GM06990 (cell line): Measurements from ENCODE around the gene VBP1.
"Not testable (repeated sequence)": the region's sequence is repeated elsewhere in the genome, so short reads cannot be mapped to it uniquely, and the experiment has no call there.

ENCODE experiments used
- DNase-seq: peaks from one replicate; pipeline ENCODE4 v3.0.0-alpha.2; 2011; ENCODE audit not compliant: insufficient read length; ENCODE audit errors: extremely low read depth
- H3K27me3 ChIP-seq: replicated peaks from 2 replicates; pipeline ENCODE4 v1.6.0; 2011; ENCODE audit warnings: low read length; ENCODE audit not compliant: control insufficient read depth, insufficient read depth
- H3K36me3 ChIP-seq: 2 replicates; pipeline ENCODE4 v1.5.1; 2011; ENCODE audit warnings: low read length; ENCODE audit not compliant: control insufficient read depth, insufficient read depth
- H3K4me3 ChIP-seq: replicated peaks from 2 replicates; pipeline ENCODE4 v1.5.1; 2011; ENCODE audit warnings: low read depth, mild to moderate bottlenecking, control low read depth, low read length
- TF ChIP-seq, protein P1 (sequence below): IDR thresholded peaks from 2 replicates; pipeline ENCODE4 v1.5.1; 2011; ENCODE audit warnings: low read length, control low read depth, mild to moderate bottlenecking, inconsistent platforms; ENCODE audit not compliant: insufficient read depth, poor library complexity, severe bottlenecking

VBP1 gene

GRCh38 chrX:155213731-155214130 lies 2.5 kb upstream of the VBP1 start:
- Histone ChIP-seq H3K27me3 (no peaks in the 10 kb centered on the region), H3K4me3 (no peak overlapping the region), H3K36me3 (no peaks in the 10 kb centered on the region)
- TF ChIP-seq, protein P1, sequence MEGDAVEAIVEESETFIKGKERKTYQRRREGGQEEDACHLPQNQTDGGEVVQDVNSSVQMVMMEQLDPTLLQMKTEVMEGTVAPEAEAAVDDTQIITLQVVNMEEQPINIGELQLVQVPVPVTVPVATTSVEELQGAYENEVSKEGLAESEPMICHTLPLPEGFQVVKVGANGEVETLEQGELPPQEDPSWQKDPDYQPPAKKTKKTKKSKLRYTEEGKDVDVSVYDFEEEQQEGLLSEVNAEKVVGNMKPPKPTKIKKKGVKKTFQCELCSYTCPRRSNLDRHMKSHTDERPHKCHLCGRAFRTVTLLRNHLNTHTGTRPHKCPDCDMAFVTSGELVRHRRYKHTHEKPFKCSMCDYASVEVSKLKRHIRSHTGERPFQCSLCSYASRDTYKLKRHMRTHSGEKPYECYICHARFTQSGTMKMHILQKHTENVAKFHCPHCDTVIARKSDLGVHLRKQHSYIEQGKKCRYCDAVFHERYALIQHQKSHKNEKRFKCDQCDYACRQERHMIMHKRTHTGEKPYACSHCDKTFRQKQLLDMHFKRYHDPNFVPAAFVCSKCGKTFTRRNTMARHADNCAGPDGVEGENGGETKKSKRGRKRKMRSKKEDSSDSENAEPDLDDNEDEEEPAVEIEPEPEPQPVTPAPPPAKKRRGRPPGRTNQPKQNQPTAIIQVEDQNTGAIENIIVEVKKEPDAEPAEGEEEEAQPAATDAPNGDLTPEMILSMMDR: no peak
- no peak for DNase-seq

DNA sequence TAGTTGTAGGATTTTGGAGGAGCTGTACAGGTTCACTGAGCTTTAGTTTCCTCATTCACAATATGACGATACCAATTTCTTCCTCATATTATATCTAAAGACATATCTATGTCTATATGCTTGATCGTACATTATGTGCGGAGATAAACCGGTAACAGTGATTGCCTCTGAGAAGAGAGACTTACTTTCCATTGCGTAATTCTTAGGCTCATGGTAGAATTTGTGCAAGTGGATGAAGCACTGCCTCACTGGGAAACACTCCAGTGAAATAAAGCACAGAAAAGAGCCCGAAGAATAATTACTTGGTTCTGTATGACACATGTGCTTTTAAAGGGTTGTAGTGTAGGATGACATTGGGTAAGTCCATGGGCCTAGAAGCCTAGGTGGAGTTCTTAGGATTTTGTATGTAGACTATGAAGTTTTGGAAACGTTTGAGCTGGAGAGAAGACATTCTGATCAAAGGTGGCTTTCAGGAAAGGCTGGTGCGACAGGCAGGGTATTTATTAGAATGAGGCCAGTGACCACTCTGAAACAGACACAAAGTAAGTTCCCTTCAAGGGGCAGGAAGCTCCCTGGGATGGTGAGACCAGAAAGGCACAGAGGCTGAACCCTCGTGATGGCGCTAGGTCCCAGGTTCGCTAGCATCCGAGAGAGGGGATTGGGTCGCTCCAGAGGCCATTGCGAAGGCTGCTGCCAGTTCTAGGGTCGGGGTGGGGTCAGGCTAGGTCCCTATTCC lies 649 bp upstream of the VBP1 start:
- H3K27me3 ChIP-seq: no peaks in the 10 kb centered on the region
- DNase-seq: no peak
- H3K4me3 ChIP-seq: peak overlapping the region; percentile 76
- TF ChIP-seq, protein P1: peak; percentile 13
- H3K36me3 ChIP-seq: no peaks in the 10 kb centered on the region

DNA sequence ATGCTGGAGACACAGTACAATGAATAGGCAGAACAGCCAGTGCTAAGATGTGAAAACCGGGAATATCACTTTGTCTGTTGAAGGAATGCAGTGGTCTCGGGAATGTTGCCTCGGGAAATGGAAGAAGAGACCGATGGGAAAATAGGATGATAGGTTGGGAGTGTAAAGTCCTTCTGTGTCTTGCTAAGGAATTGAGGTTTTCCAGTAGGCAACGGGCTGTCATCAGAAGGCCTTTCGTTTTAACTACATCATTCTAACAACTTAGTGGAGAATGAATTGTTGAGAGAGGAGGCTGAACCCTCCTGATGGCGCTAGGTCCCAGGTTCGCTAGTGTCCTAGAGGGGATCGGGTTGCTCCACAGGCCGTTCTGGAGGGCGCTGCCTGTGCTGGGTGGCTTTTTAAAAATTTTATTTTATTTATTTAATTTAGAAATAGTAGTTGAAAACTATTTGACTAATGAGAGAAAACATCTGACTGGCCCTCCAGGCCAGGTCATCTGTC lies 730 bp downstream of the VBP1 start:
- H3K36me3 ChIP-seq: no peaks in the 10 kb centered on the region
- peak overlapping the region; percentile 88 for H3K4me3 ChIP-seq
- TF ChIP-seq, protein P1: no peak
- no peaks in the 10 kb centered on the region for H3K27me3 ChIP-seq
- no peak for DNase-seq

GRCh38 chrX:155218777-155219176 lies 2.5 kb downstream of the VBP1 start:
- no peaks in the 10 kb centered on the region for H3K27me3 ChIP-seq
- DNase-seq: no peak
- no peaks in the 10 kb centered on the region; the same call in 1 of the 2 replicates for H3K36me3 ChIP-seq
- TF ChIP-seq, protein P1: no peak
- no peak overlapping the region; the same call in 1 of the 2 replicates for H3K4me3 ChIP-seq

DNA sequence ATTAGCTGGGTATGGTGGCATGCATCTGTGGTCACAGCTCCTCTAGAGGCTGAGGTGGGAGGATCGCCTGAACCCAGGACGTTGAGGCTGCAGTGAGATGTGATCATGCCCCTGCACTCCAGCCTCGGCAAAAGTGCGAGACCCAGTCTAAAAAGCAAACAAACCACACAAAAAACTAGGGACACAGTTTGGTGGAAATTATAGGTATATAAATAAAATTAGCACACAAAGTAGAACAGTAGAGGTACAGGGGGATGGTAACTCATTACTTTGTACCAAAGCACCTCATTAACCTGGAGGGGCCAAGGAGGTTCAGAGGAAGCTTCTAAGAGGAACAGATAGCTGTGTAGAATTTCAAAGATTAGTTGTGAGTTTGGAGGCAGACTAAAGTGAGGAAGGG lies 5.1 kb downstream of the VBP1 start:
- DNase-seq: no peak
- Histone ChIP-seq H3K27me3 (no peaks in the 10 kb centered on the region), H3K36me3 (no peaks in the 10 kb centered on the region; the same call in 1 of the 2 replicates), H3K4me3 (no peak overlapping the region)
- TF ChIP-seq, protein P1: no peak

- not testable (repeated sequence) for H3K27me3 ChIP-seq, H3K4me3 ChIP-seq, H3K36me3 ChIP-seq, DNase-seq
These were observed 7.5 kb downstream of the VBP1 start for GRCh38 chrX:155223746-155224145.
